DMS153 treated with DMSO at 0.1 percent for 48 hours (cell line): ENCODE results near the gene TLR7.

ENCODE experiments used
- DNase-seq: peaks from one replicate; lab custom pipeline; 2025; ENCODE audit not compliant: unreplicated experiment; lab: John Stamatoyannopoulos, UW

The TLR7 gene

GRCh38 chrX:12922599-12922919 is 55.7 kb downstream of the TLR7 start:
- no peak for DNase-seq

GRCh38 chrX:12929701-12930100 is 62.8 kb downstream of the TLR7 start:
- DNase-seq: no peak

GRCh38 chrX:12930150-12930549 is 63.3 kb downstream of the TLR7 start:
- no peak for DNase-seq

GRCh38 chrX:12932244-12932643 is 65.4 kb downstream of the TLR7 start:
- no peak for DNase-seq

- DNase-seq: no peak
Observed at GRCh38 chrX:12934850-12935249, 68.0 kb downstream of the TLR7 start.

GRCh38 chrX:12936947-12937346 is 70.1 kb downstream of the TLR7 start:
- DNase-seq: no peak
